Activated gamma-delta T cell treated with Interleukin-2 at 50 U/mL for 16 hours (primary cell): ENCODE data around the gene CSTB.

Source experiments
- DNase-seq: peaks from one replicate; pipeline ENCODE4 v3.0.0-alpha.2; 2020

The CSTB gene

GRCh38 chr21:43766734-43767497 is 9.2 kb downstream of the CSTB start:
- DNase-seq, result no peak

- no peak for DNase-seq
Measured at GRCh38 chr21:43764576-43765495, 11.3 kb downstream of the CSTB start.

GRCh38 chr21:43763901-43764523 is 12.1 kb downstream of the CSTB start:
- DNase-seq, result no peak

DNA sequence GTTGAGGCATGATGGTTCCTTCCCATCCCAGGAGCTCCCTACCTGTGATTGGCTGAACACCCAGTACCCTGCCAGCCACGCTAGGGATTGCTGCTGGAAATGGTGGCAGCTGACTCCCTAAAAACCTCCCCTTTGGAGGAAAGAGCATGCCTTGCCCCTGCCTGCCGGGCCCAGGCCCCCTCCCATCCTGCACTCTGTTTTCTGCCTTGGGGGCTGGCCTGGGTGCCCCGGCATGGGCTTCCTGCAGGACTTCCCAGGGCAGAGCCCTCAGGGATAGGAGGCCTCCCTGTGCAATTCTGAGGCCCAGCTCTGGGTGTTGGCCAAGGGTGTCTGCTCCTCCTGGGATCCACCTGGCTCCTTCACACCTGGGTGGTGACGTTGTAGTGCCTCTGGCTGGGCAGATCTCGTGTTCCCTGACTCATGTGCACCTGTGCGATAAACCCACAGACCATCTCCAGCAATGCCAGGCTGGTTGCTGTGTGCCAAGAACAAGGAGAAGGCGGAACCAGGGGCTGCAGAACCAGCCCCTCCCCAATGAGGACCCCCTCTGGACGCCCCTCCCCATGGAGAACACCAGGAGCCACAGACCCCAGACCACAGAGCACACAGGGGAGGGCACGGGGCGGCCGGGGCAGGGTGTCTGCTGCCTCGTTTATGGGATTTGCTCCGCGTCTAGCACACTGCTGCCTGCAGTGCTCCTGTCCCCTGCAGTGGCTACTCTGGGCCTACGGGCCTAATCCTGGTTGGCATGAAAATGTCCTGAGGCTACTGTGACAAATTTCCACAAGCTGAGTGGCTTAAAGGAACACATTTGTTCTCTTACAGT is 13.6 kb downstream of the CSTB start:
- no peak for DNase-seq

DNA sequence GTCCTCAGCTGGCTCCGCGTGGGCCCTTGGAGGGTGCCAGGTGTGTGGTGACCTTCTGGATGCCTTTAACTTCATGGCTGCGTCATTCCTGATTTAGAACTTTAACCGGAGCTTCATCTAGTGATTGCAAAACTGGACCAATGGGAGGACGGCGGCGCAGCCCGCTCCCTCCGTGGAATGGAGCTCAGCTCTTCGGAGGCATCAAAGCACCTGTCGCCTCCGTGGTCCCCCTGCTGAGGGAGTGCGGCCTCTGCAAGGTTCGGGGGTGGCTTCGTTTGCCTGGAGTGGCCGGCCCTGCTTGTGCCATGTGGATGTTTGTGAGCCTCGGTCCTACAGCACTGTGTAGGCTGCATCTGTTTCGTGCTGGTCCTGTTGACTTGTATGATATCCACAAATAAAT is 14.2 kb downstream of the CSTB start:
- DNase-seq, result no peak

DNA sequence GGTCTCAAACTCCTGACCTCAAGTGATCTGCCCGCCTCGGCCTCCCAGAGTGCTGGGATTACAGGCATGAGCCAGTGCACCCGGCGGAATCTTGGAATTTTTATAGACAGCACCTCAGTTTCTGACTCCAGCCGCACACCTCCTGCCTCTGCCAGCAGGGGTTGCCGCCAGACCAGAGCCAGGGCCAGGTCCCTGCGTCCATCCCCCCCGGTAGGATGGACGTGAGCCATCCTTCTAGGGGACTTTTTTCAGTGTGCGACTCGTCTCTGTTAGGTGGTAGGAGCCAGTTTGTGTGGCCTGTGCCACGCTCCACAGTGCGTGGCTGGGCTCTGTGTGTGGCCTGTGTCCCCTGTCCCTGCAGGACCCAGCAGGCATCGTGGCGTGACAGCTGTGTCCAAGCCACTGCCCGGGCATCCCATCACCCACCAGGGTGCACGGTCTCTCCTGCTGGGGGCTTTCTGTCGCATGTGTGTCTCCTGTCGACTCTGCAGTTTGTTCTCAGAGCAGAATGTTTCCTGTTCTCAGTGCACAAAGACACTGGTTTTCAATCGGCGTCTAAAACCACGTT is 15.6 kb downstream of the CSTB start:
- DNase-seq, result no peak

DNA sequence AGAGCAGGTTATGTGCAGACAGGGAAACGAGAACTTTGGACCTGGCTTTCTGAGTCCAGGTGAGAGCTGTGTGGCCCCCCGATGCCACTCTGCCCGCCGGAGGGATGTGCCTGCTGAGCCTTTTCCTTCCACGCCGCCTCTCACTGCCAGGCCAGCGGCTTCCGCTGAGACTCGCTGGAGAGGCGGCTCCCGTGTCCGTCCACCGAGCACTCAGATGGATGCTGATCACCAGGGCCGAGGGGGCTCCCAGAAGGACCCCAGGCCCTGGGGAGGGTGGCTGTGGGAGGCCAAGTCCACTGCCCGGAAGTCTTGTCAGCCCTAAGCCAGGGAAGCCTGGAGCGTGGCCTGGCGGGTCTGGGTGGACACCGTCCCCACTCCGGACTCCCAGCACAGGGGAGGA is 16.5 kb downstream of the CSTB start:
- no peak for DNase-seq

DNA sequence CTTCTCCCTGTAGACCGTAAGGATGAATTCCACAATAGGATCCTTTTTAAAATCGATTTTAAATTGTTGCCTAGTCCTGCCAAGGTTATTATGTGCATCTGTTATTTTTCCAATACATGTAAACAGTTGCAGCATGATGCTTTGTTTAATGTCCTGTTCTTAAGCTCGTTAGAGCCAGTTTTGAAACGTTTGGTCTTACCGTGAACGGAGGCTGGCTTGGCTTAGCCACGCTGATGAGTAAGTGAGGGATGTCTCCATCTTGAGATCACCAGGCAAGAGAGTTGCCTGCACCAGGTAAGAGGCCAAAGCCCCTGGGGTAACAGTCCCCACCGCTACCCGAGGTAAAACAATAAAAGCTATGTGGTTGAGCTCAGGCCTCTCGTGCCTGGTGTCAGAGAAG is 17.3 kb downstream of the CSTB start:
- DNase-seq, result no peak

- no peak for DNase-seq
Measured at GRCh38 chr21:43758111-43758641, 17.9 kb downstream of the CSTB start.

GRCh38 chr21:43757601-43758000 is 18.5 kb downstream of the CSTB start:
- DNase-seq, result no peak

DNA sequence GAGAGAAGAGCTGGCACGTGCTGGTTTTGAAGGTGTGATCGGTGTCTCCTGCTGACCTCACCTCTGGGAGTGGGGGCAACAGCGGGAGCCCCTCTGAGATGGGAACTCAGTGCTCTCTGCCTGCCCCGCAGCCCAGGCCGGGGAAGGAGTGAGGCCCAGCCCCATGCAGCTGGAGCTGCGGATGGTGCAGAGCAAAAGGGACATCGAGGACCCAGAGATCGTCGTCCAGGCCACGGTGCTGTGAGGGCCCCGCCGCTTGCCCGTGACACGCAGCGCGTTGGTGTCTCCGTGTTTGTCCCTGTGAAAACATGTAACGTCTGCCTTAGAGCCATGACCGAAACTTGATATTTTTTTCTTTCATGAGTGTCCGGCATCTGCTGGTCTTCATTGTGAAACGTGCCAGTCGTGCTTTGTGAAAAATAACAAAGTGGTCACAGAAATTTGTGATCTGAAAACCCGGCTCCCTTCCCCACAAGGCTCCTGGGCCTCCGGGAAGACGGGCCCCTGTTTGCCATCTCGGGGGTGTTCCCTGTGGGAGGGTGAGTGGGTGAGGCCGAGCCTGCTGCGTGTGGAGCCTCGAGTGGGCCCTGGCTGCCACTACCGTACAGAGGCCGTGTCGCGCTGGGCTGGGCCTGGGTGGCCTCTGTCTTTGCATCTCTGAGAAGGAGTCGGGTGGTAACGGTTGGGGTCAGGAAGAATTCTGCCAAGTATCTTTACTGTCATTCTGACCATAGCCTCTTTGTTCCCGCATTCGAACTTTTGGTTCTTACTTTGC is 20.1 kb downstream of the CSTB start:
- no peak for DNase-seq

GRCh38 chr21:43754948-43755781 is 20.9 kb downstream of the CSTB start:
- DNase-seq, result no peak

DNA sequence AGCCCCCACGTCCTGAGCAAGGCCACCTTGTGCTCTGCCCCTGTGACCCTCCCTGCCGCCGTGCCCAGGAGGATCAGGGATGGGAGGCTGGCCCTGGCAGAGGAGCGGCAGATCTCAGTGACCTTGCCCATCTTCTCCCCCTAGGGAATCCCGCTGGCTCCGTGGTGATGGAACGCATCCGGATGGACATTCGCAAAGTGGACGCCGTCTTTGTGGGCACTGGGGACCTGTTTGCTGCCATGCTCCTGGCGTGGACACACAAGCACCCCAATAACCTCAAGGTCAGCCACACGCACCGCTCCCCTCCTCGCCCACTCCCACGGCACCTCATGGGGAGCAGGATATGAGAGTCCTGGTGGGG is 22.7 kb downstream of the CSTB start:
- DNase-seq, result no peak

DNA sequence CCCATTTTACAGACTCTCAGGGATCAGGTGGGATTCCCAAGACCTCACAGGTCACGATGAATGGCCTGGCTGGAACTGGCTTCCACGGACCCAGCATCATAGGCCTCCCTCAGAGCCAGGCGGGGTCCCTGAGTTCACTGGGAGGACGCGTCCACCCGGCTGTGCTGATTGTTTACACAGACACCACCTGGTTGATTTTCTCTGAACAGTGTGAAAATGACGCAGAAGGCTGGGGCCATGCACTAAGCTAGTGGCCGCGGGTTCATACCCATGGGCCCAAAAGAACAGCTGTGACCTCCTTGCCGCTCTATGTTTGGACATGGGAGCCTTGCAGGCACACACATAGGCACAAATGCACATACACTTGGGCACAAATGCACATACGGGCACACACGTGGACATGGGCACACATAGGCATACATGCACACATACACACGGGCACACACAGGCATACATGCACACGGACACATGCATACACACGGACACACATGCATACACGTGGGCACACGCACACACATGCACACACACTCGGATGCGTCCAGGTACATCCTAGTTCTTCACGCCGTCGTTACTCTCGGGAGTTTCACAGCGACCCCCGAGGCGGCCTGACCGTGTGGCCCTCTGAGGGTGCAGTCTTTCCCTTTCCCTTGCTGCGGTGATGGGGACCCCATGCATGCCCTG is 23.2 kb downstream of the CSTB start:
- DNase-seq, result no peak

GRCh38 chr21:43751955-43752591 is 24.0 kb downstream of the CSTB start:
- DNase-seq, result no peak

DNA sequence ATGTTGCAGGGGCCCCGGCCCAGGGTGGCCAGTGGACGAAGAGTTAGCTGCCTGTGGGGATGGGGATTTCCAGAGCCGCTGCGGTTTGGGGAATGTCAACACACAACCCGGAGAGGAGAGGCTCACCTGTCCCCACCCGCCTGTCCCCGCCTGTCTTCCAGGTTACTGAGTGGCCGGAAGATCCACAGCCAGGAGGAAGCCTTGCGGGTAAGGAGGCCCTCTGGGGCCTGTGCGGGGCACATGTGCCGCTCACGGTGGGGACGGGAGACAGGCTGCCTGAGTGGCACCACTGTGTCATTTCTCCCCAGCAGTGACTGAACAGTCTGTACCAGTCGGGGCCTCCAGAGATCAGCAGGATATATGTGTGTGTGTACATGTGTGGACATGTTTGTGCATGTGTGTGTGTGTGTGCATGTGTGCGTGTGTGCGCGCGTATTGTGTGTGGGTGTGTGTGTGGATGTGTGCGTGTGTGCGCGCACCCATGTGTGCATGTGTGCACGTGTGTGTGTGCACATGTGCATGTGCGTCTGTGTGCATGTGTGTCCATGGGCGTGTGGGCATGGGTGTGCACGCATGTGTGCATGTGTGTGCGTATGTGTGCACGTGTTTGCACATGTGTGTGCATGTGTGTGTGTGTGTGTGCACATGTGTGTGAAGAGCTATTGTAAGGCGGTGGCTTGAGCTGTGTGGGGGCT is 25.6 kb downstream of the CSTB start:
- DNase-seq, result no peak

GRCh38 chr21:43749651-43750262 is 26.4 kb downstream of the CSTB start:
- DNase-seq, result no peak

- no peak for DNase-seq
Measured at GRCh38 chr21:43748622-43749021, 27.5 kb downstream of the CSTB start.
